GM19099 (cell line): Measurements from ENCODE around the gene LCE1D.

Source experiments
- POLR2A ChIP-seq: IDR thresholded peaks from 3 replicates; pipeline ENCODE4 v1.6.1; 2011; ENCODE audit warnings: low read depth; ENCODE audit not compliant: insufficient read length; ENCODE audit errors: extremely low read depth

LCE1D gene

DNA sequence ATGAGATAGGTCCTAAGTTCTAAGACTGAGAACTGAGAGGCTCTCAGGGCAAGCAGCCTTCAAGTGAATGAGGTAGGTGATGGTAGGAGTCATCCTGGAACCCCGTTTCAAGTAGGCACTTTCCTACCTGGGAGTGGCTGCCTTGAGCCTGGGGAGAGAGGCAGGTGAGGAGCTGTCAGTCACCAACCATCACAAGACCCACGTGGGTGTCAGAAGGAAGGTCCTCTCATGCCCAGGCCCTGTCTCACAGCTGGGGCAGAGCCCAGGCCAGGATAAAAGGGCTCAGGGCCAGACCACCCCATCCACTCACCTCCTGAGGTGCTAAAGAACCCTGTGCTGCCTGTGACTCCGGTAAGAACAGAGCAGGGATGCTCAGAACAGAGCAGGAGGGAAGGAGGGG, at the start of gene LCE1D:
Gene LCE1D (plus strand): TSS at position 301 of the 400 bp plus-strand sequence. CDS start 1,074 bp downstream, outside the sequence.
- TF ChIP-seq POLR2A: no peak

DNA sequence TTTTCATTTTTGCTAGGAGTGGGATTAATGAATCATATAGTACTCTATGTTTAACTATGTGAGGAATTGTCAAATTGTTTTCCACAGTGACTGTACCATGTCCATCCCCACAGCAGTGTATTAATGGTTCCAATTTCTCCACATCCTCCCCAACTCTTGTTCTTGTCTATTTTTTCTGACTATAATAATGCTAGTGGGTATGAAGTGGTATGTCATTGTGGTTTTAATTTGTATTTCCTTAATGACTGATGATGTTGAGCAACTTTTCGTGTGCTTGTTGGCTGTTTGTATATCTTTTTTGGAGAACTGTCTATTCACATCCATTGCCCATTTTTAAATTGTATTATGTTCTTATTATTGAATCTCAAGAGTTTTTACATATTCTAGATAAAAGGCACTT, 48.7 kb upstream of the LCE1D start:
- TF ChIP-seq POLR2A: no peak

DNA sequence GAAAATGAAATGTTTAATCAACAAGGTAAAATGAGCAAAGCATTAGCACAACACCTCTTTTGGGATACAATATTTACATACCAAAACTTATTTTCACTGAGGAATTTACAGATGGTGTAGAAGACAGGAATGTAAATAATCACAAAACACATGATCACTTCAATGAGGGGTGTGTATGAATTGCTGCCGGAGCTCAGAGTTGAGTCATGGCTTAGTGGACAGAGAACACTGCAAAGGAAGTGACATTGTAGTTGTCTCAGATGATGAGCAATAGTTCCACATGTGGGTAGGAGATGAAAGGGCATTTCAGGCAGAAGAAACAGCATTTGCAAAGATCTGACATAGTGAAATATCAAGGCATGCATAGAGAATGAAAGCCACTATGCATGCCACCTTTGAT, 44.3 kb upstream of the LCE1D start:
- no peak for TF ChIP-seq POLR2A

DNA sequence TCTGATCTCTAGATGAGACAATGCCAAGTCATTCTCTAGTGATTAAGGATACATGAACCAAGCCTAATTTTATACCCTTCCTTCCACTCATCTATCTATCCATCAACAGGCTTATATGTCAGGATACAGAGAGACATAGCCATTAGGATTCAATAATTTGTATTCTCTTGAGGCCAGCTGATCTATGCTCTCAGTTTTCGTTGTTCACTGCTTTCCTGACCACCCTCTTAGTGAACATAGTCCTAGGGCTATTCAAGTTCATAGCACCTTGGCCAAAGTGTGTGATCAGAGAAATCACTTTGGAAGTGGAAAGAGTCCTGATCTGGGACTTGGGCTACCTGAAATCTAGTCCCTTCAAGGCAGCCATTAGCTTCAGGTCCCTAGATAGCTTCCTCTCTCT, 42.9 kb upstream of the LCE1D start:
- no peak for TF ChIP-seq POLR2A

DNA sequence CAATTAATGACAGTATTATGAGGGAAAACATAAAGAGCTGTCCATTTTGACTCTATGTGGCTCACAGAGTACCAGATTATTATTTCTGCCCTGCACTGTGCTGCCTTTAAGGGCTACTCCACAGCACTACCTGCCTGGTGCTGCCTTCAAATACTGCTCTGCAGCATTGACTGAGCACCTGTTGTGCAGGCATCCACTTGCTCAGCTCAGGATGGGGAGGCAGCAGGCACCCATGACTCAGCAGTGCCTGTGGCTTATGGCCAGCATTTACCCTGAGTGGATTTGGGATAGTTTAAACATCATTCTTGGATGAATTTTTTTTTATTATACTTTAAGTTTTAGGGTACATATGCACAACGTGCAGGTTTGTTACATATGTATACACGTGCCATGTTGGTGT, 39.6 kb upstream of the LCE1D start:
- TF ChIP-seq POLR2A: no peak

DNA sequence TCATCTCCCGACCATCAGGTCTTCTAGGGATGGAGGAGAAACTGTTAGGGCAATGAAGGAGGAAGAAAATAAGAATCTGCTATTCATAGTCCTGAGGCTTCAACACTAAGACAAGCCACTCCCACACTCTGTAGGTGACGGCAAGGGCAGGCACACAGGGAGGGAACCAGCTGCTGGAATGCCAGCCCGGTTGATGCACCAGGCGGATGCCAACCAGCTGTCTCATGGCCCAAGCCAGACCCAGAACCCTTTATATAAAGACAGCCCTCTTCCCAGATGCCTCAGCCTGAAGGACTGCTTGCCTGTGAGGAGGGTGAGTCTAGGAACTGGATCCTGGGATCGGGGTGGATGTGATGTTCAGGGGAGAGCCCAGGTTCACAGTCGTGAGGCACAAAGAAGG, 38.8 kb upstream of the LCE1D start, which contains the start of gene KPRP:
Gene KPRP (plus strand): TSS at position 279 of the 400 bp plus-strand sequence. CDS start 1,564 bp downstream, outside the sequence.
- TF ChIP-seq POLR2A: no peak

- TF ChIP-seq POLR2A: no peak
These were observed 37.9 kb upstream of the LCE1D start for GRCh38 chr1:152758636-152759035.

DNA sequence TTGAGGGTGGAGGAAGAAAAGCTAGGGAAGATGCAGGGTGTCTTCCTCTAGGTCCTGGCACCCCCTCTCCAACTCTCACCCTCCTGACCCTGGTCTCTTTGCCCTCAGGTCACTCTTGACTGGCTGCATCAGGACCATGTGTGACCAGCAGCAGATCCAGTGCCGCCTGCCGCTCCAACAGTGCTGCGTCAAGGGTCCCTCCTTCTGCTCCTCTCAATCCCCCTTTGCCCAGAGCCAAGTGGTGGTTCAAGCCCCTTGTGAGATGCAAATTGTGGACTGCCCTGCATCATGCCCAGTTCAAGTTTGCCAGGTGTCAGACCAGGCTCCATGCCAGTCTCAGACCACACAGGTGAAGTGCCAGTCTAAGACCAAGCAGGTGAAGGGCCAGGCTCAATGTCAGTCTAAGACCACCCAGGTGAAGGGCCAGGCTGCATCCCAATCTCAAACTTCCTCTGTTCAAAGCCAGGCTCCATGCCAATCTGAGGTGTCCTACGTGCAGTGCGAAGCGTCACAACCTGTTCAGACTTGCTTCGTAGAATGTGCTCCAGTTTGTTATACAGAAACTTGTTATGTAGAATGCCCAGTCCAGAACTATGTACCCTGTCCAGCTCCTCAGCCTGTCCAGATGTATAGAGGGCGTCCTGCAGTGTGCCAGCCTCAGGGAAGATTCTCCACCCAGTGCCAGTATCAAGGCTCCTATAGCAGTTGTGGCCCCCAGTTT, 36.9 kb upstream of the LCE1D start:
- no peak for TF ChIP-seq POLR2A

GRCh38 chr1:152760551-152761190, 35.9 kb upstream of the LCE1D start:
- TF ChIP-seq POLR2A: no peak

DNA sequence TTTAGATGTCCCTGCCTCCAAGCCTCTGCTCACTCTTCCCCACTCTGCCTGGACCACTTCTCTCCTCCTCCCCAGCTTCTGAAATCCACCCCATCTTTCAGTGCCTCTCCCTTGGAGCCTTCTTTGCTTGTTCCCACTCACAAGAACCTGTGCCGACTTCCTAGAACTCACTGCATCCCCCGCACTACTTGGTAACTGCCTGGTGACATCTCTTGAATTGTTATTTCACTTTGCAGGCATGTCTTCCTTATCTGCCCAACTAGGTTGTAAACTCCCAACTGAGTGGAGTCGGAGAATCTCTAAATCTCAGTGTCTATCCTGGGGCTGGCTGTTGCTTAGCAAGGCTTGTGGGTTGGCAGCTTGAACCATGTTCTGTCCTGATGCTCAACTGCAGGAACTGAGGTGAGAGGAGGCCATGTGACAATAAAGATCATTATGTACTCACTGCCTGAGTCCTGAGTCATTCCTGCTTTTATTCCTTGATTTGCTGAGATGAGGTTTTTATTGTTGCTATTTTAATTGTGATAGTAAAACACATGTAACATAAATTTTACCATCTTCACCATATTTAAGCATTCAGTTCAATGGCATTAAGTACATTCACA, 34.8 kb upstream of the LCE1D start:
- no peak for TF ChIP-seq POLR2A

GRCh38 chr1:152768847-152769533, 27.5 kb upstream of the LCE1D start:
- TF ChIP-seq POLR2A: no peak

- no peak for TF ChIP-seq POLR2A
These were observed 26.1 kb upstream of the LCE1D start for GRCh38 chr1:152770411-152770810.

GRCh38 chr1:152774875-152775274, 21.6 kb upstream of the LCE1D start, which contains the start of gene LCE1F:
Gene LCE1F (plus strand): TSS chr1:152775140. CDS start chr1:152776372, 1,232 bp downstream.
- TF ChIP-seq POLR2A: no peak

DNA sequence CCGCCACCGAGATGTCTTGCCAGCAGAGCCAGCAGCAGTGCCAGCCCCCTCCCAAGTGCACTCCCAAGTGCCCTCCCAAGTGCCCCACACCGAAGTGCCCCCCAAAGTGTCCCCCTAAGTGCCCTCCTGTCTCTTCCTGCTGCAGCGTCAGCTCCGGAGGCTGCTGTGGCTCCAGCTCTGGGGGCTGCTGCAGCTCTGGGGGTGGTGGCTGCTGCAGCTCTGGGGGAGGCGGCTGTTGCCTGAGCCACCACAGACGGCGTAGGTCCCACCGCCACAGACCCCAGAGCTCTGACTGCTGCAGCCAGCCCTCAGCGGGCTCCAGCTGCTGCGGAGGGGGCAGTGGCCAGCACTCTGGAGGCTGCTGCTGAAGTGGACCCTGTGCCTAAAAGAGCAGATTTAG, 20.2 kb upstream of the LCE1D start:
- TF ChIP-seq POLR2A: no peak

DNA sequence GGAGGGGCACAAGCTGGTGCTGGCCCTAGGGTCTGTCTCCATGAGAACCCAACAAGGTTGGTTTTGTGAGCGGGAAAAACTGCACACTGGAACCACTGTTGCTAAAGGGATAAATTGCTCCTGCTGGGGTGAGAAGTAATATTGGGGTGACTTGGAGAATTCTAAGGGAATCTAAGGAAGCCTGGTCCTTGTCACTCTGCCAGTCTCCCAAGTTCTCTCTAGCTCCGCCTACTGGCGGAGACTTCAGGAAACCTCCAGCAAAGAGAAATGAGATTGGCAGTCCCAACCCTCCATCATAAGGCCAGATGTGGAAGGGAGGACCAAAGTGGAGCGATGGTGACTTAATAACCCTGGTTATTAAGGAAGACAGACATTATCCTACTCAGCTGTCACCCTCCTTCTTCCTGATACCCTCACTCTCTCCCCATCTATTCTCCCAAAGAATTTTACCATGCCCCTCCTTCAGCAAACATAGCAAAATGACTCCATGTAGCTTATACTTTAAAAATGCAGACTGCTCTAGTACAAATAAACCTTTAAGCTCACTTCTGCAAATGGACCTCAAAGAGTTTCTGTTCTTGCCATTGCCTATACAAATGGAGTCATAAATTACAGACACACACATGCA, 18.9 kb upstream of the LCE1D start:
- TF ChIP-seq POLR2A: no peak
